AG04450 (cell line): ENCODE measurements around the gene TUT1. TPM values are rescaled to one million over a fixed set of nuclear protein-coding genes. Genes with fewer than 3 reads are reported as not detected.

Experiments used
- CTCF ChIA-PET: fragments of 300-600, 350-600 bp; formaldehyde crosslinking; extraction: SDS; loops from one replicate; lab custom pipeline; 2022; ENCODE audit warnings: antibody characterized with exemption, inconsistent platforms; lab: Charles Lee
- POLR2A ChIA-PET: fragments of 350-600 bp; formaldehyde crosslinking; extraction: SDS; loops from one replicate; lab custom pipeline; 2021; ENCODE audit warnings: antibody characterized with exemption, inconsistent platforms; lab: Yijun Ruan, JAX
- DNase-seq: peaks from one replicate; pipeline ENCODE4 v3.0.0-alpha.2; 2011; ENCODE audit warnings: low read depth, low spot score
- H3K27ac ChIP-seq: one replicate; pipeline ENCODE4 v1.5.1; 2012; ENCODE audit warnings: low read depth, low read length, control low read depth
- H3K27me3 ChIP-seq: one replicate; pipeline ENCODE4 v1.6.0; 2012; ENCODE audit warnings: low read length; ENCODE audit not compliant: control insufficient read depth, insufficient read depth
- H3K4me3 ChIP-seq: 2 replicates; pipeline ENCODE4 v1.5.1; 2011; ENCODE audit warnings: mild to moderate bottlenecking, low read depth, low read length, control low read depth
- H3K9me3 ChIP-seq: 2 replicates; pipeline ENCODE4 v1.5.1; 2012; ENCODE audit warnings: low read length; ENCODE audit not compliant: control insufficient read depth, insufficient read depth
- polyA plus RNA-seq: library from polyadenylated mRNA; depleted of rRNA; stranded (reverse); fragments of >200 nt; gene quantifications from 2 replicates; pipeline ENCODE4 v1.2.3, GENCODE V29; 2011
- TF ChIP-seq, protein P1 (sequence below): IDR thresholded peaks from 2 replicates; pipeline ENCODE4 v1.5.1; 2011; ENCODE audit warnings: low read depth, low read length, control low read depth, inconsistent platforms

TUT1 gene
- polyA plus RNA-seq, 1 experiment, result 7.8 TPM

DNA sequence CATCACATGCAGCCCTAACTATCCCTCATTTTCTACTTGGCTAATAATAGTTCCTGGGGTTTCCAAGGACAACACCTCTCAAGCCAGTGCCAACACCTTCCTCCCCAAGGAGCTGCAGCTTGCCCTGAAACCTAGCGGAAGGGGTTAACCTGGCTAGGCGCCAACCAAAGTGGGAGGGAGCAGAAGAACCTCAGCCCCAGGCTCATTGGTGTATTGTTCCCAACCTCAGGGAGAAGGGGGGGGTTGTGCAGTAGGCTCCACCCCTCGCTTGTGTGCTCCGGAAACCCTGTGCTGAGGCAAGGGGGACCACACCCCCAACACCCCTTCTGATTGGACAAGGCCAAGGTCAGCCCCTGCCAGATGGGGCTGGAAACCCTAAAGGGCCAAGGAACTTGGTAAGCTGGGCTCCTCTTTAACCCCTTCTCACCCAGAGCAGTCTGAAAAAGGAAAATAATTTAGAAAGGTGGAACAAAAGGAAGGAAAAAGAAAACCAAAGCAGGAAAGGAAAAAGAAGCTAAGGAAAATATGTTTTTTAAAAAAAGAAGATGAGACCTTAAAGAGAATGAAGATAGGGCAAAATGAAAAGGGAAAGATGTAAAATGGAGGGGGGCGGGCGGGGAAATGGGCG is 7.9 kb upstream of the TUT1 start:
- Histone ChIP-seq H3K4me3 (peak overlapping the region; percentile 80), H3K27me3 (no peaks in the 10 kb centered on the region), H3K27ac (no peak overlapping the region), H3K9me3 (peaks cover 2% of the 10 kb centered on the region; the same call in 1 of the 2 replicates)
- ChIA-PET CTCF (interaction anchor here (1.3 to 1.4 kb wide), 2 partner anchors 13 to 175 kb away, joined by 4 to 5 read pairs; no protein-coding TSS in a partner anchor), POLR2A (interaction anchor here (0.8 to 1.8 kb wide), 3 partner anchors 8 to 66 kb away, joined by 3 to 10 read pairs (median 5); partner anchors contain the start of genes C11orf98, CSKMT and EEF1G)
- TF ChIP-seq, protein P1, sequence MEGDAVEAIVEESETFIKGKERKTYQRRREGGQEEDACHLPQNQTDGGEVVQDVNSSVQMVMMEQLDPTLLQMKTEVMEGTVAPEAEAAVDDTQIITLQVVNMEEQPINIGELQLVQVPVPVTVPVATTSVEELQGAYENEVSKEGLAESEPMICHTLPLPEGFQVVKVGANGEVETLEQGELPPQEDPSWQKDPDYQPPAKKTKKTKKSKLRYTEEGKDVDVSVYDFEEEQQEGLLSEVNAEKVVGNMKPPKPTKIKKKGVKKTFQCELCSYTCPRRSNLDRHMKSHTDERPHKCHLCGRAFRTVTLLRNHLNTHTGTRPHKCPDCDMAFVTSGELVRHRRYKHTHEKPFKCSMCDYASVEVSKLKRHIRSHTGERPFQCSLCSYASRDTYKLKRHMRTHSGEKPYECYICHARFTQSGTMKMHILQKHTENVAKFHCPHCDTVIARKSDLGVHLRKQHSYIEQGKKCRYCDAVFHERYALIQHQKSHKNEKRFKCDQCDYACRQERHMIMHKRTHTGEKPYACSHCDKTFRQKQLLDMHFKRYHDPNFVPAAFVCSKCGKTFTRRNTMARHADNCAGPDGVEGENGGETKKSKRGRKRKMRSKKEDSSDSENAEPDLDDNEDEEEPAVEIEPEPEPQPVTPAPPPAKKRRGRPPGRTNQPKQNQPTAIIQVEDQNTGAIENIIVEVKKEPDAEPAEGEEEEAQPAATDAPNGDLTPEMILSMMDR, result no peak
- DNase-seq, result peak; percentile 98

DNA sequence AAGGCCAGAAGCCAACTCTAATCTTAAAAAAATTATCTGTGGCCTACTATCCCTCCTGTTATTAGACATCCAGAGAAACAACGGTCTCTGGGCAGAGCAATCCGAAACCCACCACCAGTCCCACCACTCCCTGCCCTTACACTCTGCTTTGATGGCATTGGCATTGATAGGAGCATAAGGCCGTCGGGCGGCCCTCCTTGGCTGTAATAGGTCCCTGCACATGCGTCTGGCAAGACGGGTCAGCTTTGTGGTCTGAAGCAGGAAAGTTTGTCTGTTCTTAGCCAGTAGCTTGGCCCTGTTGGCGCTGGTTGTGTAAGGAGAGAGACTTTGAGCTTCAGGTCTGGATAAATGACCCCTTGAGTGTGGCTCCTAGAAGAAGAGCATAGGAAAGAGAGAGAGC is 3.8 kb upstream of the TUT1 start:
- TF ChIP-seq, protein P1, result no peak
- POLR2A ChIA-PET, result interaction anchor here (0.9 kb wide), 1 partner anchor 70 kb away, joined by 6 read pairs; the partner anchor contains the start of genes C11orf98 and CSKMT
- CTCF ChIA-PET, result interaction anchor here (2.3 kb wide), 1 partner anchor 201 kb away, joined by 11 read pairs; no protein-coding TSS in a partner anchor
- no peaks in the 10 kb centered on the region; the same call in 1 of the 2 replicates for H3K9me3 ChIP-seq
- H3K27ac ChIP-seq, result no peak overlapping the region
- H3K4me3 ChIP-seq, result no peak overlapping the region
- no peaks in the 10 kb centered on the region for H3K27me3 ChIP-seq
- DNase-seq, result no peak

DNA sequence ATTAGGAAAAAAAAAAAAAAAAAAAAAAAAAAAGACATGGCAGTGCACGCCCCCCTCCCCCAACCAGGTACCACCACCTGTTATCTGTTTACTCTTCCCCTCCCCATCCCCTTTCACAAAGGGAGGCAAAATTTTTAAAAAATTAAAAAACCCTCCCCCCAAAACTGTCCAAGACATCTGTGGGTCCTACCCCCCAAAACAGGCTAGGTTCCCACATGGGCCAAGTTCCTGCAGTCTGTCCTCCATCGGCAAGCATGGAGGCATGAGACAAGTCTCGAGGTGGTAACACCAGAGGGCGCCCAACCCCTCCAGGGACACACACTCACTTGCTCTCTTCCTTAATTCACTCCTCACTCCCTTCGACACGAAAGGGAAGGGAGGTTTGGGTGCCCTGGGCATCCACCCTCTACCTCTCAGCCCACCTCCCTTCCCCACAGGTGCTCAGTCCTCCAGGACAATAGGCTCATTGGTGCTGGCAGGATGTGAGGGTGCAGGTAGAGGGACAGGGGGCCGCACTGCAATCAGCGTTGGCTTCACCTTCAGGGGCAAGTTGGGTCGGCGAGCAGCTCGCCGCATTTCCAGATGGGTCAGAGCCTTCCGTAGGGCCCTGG is 2.2 kb upstream of the TUT1 start:
- no peak overlapping the region for H3K4me3 ChIP-seq
- no peaks in the 10 kb centered on the region for H3K27me3 ChIP-seq
- TF ChIP-seq, protein P1, result peak; percentile 68
- H3K9me3 ChIP-seq, result no peaks in the 10 kb centered on the region; the same call in 1 of the 2 replicates
- POLR2A ChIA-PET, result interaction anchor here (1.2 to 2.6 kb wide), 2 partner anchors 8 to 20 kb away, joined by 3 to 38 read pairs; partner anchors contain the start of genes EEF1G and MTA2
- peak; percentile 33 for DNase-seq
- H3K27ac ChIP-seq, result no peak overlapping the region
- CTCF ChIA-PET, result interaction anchor here (0.6 to 3.9 kb wide), 8 partner anchors 18 to 199 kb away, joined by 3 to 14 read pairs (median 6); partner anchors contain the start of gene B3GAT3

DNA sequence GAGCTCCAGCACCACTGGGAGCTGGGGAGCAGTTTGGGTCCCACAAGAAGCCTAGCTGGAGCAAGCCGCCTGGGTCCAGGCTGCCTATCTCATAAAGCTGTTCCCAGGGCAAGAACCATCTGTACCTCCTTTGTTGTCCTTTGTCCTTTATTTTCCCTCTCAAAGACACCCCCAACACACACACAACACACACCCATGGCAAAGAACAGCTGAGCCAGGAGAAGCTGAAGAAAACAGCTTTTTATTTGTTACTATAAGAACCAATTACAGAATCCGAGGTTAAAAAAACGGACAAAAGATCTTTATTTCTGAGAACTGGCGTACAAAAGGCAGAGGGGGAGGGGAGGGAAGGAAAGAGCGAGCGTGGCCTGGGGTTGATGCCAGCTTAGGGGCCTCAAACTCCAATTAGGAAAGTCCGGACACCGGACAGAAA is 1.7 kb upstream of the TUT1 start:
- ChIA-PET POLR2A (interaction anchor here (1.8 to 2.6 kb wide), 4 partner anchors 8 to 78 kb away, joined by 6 to 67 read pairs (median 35); partner anchors contain the start of genes C11orf98, CSKMT, EEF1G and LBHD1), CTCF (interaction anchor here (0.6 to 3.9 kb wide), 10 partner anchors 18 to 199 kb away, joined by 3 to 14 read pairs (median 6); partner anchors contain the start of gene B3GAT3)
- Histone ChIP-seq H3K9me3 (no peaks in the 10 kb centered on the region; the same call in 1 of the 2 replicates), H3K27me3 (no peaks in the 10 kb centered on the region), H3K4me3 (no peak overlapping the region), H3K27ac (peak overlapping the region; percentile 11)
- TF ChIP-seq, protein P1, result no peak
- no peak for DNase-seq
